ENCODE results near the gene CIDEA. TPM values are rescaled to one million over a fixed set of nuclear protein-coding genes. Genes with fewer than 3 reads are reported as not detected.

CIDEA gene
- total RNA-seq, 1 experiment from 2014 or later, result not detected

DNA sequence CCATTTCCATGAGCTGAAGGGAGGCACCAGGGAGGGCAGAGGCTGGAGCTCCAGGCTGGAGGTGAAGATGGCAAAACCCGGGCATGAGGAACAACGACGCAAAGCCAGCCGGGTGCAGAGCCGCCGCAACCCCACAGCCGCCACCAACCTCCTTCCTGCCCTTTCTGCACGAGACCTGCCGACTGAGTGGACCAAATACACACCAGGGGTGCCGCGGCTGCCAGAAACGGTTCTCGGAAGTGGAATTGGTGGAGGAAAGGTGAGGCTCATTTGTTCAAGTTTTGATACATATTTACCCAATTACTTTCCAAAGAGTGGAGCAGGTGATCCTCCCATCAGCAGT is 8.4 kb upstream of the CIDEA start:
- H3K27me3 ChIP-seq (replicated peaks; ENCODE audit: control insufficient read depth, insufficient read depth, low read length), result no peaks in the 10 kb centered on the region; the same call in 1 of the 2 replicates
- peaks cover 13% of the 10 kb centered on the region for H3K27me3 Mint-ChIP-seq (ENCODE audit: insufficient read depth, unreplicated experiment)
- H3K27ac Mint-ChIP-seq (ENCODE audit: unreplicated experiment), result no peak overlapping the region
- no peaks in the 10 kb centered on the region for H3K9me3 ChIP-seq
- no peaks in the 10 kb centered on the region for H3K36me3 ChIP-seq (ENCODE audit: control insufficient read depth, insufficient read depth, low read length)
- no peak for DNase-seq
- H3K4me3 Mint-ChIP-seq (ENCODE audit: unreplicated experiment), result no peak overlapping the region
- CTCF ChIA-PET, result no interaction called here
- H3K36me3 Mint-ChIP-seq (ENCODE audit: insufficient read depth, unreplicated experiment), result no peaks in the 10 kb centered on the region
- POLR2A ChIA-PET, result no interaction called here
- peaks cover 5% of the 10 kb centered on the region for H3K4me1 Mint-ChIP-seq (ENCODE audit: low read depth, unreplicated experiment)
- H3K9me3 Mint-ChIP-seq (ENCODE audit: unreplicated experiment), result no peaks in the 10 kb centered on the region
- BruUV-seq (replicated peaks), result no TSS peak
- H3K4me1 ChIP-seq, result no peaks in the 10 kb centered on the region
- H3K4me3 ChIP-seq (ENCODE audit: low read depth, low read length), result no peak overlapping the region
- TF ChIP-seq, protein P1, sequence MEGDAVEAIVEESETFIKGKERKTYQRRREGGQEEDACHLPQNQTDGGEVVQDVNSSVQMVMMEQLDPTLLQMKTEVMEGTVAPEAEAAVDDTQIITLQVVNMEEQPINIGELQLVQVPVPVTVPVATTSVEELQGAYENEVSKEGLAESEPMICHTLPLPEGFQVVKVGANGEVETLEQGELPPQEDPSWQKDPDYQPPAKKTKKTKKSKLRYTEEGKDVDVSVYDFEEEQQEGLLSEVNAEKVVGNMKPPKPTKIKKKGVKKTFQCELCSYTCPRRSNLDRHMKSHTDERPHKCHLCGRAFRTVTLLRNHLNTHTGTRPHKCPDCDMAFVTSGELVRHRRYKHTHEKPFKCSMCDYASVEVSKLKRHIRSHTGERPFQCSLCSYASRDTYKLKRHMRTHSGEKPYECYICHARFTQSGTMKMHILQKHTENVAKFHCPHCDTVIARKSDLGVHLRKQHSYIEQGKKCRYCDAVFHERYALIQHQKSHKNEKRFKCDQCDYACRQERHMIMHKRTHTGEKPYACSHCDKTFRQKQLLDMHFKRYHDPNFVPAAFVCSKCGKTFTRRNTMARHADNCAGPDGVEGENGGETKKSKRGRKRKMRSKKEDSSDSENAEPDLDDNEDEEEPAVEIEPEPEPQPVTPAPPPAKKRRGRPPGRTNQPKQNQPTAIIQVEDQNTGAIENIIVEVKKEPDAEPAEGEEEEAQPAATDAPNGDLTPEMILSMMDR (IDR thresholded peaks at IDR 0.05; ENCODE audit: insufficient read depth in 1 of 2, low read depth in 1 of 2, low read length in 1 of 2, severe bottlenecking in 1 of 2, unreplicated experiment in 1 of 2), result no peak
- intact Hi-C loops (cut with micrococcal nuclease; ENCODE audit: unreplicated experiment), result no loop called here

DNA sequence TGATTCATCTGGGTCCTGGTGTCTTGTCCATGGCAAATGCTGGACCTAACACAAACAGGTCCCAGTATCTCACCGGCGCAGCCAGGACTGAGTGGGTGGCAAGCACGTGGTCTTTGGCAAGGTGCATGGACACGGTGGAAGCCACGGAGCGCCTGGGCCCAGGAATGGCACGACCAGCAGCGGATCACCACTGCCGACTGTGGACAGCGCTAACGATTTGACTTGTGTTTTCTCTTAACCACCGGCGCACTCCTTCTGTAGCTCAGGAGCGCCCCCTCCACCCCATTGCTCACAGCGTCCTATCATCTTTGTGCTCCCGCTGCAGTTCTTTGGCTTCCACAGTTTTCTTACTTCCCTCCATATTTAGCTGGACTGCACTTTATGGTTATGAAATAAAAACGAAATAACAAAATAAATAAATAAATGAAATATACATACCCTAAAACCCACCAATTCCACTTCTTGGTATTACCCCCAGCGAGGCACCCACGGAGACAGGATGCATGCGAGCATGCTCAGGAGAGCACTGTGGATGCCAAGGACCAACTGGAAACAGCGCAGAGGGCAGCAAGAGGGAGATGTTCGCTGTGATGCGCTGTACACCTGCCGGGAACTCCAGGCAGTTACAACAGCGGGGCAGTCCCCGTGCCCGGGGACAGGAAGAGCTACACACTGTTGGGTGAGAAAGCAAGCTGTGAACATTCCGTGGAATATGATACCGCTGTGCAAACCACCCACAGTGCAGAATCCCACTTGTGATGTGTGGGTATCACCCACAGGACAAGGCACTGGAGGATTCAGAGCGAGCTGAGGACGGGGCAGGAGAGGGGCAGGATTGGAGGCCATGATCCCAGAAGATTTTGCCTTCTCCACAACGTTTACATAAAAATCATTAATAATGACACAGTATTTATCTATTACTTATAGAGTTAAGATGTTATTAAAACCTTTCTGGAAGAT is 7.0 kb upstream of the CIDEA start:
- BruUV-seq (replicated peaks), result no TSS peak
- Histone ChIP-seq H3K4me3 (ENCODE audit: low read depth, low read length) (no peak overlapping the region), H3K9me3 (no peaks in the 10 kb centered on the region), H3K27me3 (replicated peaks; ENCODE audit: control insufficient read depth, insufficient read depth, low read length) (no peaks in the 10 kb centered on the region; the same call in 1 of the 2 replicates), H3K4me1 (no peaks in the 10 kb centered on the region), H3K36me3 (ENCODE audit: control insufficient read depth, insufficient read depth, low read length) (no peaks in the 10 kb centered on the region)
- Mint-ChIP-seq H3K36me3 (ENCODE audit: insufficient read depth, unreplicated experiment) (no peaks in the 10 kb centered on the region), H3K4me3 (ENCODE audit: unreplicated experiment) (no peak overlapping the region), H3K27ac (ENCODE audit: unreplicated experiment) (no peak overlapping the region), H3K4me1 (ENCODE audit: low read depth, unreplicated experiment) (peaks cover 5% of the 10 kb centered on the region), H3K9me3 (ENCODE audit: unreplicated experiment) (no peaks in the 10 kb centered on the region), H3K27me3 (ENCODE audit: insufficient read depth, unreplicated experiment) (peaks cover 10% of the 10 kb centered on the region)
- intact Hi-C loops (cut with micrococcal nuclease; ENCODE audit: unreplicated experiment), result no loop called here
- ChIA-PET CTCF (interaction anchor here (1.1 kb wide), 1 partner anchor 268 kb away, joined by 3 read pairs; no protein-coding TSS in a partner anchor), POLR2A (no interaction called here)
- TF ChIP-seq, protein P1 (IDR thresholded peaks at IDR 0.05; ENCODE audit: insufficient read depth in 1 of 2, low read depth in 1 of 2, low read length in 1 of 2, severe bottlenecking in 1 of 2, unreplicated experiment in 1 of 2), result no peak
- DNase-seq, result no peak

GRCh38 chr18:12247946-12248345 is 6.2 kb upstream of the CIDEA start:
- TF ChIP-seq, protein P1 (IDR thresholded peaks at IDR 0.05; ENCODE audit: insufficient read depth in 1 of 2, low read depth in 1 of 2, low read length in 1 of 2, severe bottlenecking in 1 of 2, unreplicated experiment in 1 of 2), result no peak
- no peak overlapping the region for H3K27ac Mint-ChIP-seq (ENCODE audit: unreplicated experiment)
- H3K36me3 Mint-ChIP-seq (ENCODE audit: insufficient read depth, unreplicated experiment), result no peaks in the 10 kb centered on the region
- Histone ChIP-seq H3K27me3 (replicated peaks; ENCODE audit: control insufficient read depth, insufficient read depth, low read length) (no peaks in the 10 kb centered on the region; the same call in 1 of the 2 replicates), H3K36me3 (ENCODE audit: control insufficient read depth, insufficient read depth, low read length) (no peaks in the 10 kb centered on the region), H3K4me1 (no peaks in the 10 kb centered on the region), H3K4me3 (ENCODE audit: low read depth, low read length) (no peak overlapping the region), H3K9me3 (no peaks in the 10 kb centered on the region)
- intact Hi-C loops (cut with micrococcal nuclease; ENCODE audit: unreplicated experiment), result no loop called here
- H3K27me3 Mint-ChIP-seq (ENCODE audit: insufficient read depth, unreplicated experiment), result peaks cover 10% of the 10 kb centered on the region
- no peak overlapping the region for H3K4me3 Mint-ChIP-seq (ENCODE audit: unreplicated experiment)
- H3K9me3 Mint-ChIP-seq (ENCODE audit: unreplicated experiment), result no peaks in the 10 kb centered on the region
- peaks cover 5% of the 10 kb centered on the region for H3K4me1 Mint-ChIP-seq (ENCODE audit: low read depth, unreplicated experiment)
- no TSS peak for BruUV-seq (replicated peaks)
- ChIA-PET CTCF (no interaction called here), POLR2A (no interaction called here)
- DNase-seq, result no peak
